GM10248 (cell line): ENCODE data around the gene NRP2.

Experiments
- CTCF ChIA-PET: fragments of 300-600 bp; sonication (Branson Sonifier 250); formaldehyde crosslinking; extraction: SDS; loops from one replicate; lab custom pipeline; 2021; ENCODE audit warnings: antibody characterized with exemption; lab: Yijun Ruan, JAX
- POLR2A ChIA-PET: fragments of 350-650 bp; sonication (Branson Sonifier 250); formaldehyde crosslinking; extraction: SDS; loops from one replicate; lab custom pipeline; 2020; ENCODE audit warnings: antibody characterized with exemption; lab: Yijun Ruan, JAX
- DNase-seq: peaks from one replicate; pipeline ENCODE4 v3.0.0; 2012; ENCODE audit errors: extremely low spot score
- TF ChIP-seq, protein P1 (sequence below): IDR thresholded peaks from 2 replicates; pipeline ENCODE4 v1.5.1; 2012; ENCODE audit warnings: mild to moderate bottlenecking, low read depth; ENCODE audit errors: extremely low read depth, missing control alignments, control extremely low read depth

NRP2 gene

DNA sequence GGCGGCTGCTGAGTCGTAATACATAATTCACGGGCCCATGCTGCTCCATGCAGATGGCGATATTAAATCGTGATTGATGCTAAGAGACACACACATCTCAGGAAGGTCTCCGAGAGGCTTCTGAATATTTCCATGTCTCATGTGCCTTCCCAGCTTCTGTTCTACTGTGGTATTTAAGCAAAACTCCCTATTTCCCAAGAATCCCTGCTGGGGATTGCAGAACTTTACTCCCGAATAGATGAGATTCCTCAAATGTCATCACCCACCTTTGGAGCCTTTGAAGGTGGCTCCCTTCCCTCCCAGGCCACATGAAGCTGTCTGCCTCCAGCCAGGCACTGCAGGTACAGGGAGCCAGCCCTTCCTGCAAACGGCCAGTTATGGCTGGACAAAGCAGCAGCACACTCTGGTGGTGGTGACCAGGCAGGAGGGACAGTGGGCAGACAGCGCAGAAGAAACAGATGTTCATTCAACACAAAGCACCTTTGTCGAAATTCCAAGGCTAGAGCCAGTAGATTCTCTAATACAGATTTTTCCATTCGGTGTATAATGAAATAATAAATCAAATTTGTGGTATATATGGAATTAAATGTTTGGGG is 14.1 kb downstream of the NRP2 start:
- TF ChIP-seq, protein P1, sequence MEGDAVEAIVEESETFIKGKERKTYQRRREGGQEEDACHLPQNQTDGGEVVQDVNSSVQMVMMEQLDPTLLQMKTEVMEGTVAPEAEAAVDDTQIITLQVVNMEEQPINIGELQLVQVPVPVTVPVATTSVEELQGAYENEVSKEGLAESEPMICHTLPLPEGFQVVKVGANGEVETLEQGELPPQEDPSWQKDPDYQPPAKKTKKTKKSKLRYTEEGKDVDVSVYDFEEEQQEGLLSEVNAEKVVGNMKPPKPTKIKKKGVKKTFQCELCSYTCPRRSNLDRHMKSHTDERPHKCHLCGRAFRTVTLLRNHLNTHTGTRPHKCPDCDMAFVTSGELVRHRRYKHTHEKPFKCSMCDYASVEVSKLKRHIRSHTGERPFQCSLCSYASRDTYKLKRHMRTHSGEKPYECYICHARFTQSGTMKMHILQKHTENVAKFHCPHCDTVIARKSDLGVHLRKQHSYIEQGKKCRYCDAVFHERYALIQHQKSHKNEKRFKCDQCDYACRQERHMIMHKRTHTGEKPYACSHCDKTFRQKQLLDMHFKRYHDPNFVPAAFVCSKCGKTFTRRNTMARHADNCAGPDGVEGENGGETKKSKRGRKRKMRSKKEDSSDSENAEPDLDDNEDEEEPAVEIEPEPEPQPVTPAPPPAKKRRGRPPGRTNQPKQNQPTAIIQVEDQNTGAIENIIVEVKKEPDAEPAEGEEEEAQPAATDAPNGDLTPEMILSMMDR: peak; percentile 8
- POLR2A ChIA-PET: no interaction called here
- CTCF ChIA-PET: interaction anchor here (1.1 to 3.5 kb wide), 5 partner anchors 9 to 252 kb away, joined by 3 to 20 read pairs (median 6); partner anchors contain the start of gene NRP2
- DNase-seq: no peak

DNA sequence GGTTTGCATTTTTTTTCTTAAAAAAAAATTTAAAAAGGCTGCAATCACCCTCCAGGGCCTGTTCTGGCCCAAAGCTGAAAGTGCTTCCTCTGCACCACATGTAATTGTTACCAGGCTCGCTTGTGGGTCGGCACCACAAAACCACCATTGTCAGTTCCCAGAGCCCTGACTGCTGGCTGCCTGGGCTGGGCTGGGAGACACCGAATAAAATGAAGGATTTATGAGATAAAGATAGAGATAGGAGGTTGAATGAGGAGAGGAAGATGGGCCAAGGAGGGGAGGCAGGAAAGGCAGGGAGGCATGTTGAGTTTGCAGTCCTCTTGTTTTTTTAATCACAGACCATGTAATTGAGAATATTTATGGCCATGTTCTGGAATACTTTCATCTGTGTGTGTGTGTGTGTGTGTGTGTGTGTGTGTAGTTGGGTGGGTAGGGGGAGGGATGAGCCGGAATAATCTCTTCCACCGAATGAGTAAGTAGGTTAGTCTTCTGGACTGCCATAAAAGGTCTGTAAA is 14.7 kb downstream of the NRP2 start:
- TF ChIP-seq, protein P1: no peak
- DNase-seq: no peak
- POLR2A ChIA-PET: no interaction called here
- CTCF ChIA-PET: interaction anchor here (1.4 to 2.1 kb wide), 2 partner anchors 25 to 251 kb away, joined by 3 to 6 read pairs; no protein-coding TSS in a partner anchor

DNA sequence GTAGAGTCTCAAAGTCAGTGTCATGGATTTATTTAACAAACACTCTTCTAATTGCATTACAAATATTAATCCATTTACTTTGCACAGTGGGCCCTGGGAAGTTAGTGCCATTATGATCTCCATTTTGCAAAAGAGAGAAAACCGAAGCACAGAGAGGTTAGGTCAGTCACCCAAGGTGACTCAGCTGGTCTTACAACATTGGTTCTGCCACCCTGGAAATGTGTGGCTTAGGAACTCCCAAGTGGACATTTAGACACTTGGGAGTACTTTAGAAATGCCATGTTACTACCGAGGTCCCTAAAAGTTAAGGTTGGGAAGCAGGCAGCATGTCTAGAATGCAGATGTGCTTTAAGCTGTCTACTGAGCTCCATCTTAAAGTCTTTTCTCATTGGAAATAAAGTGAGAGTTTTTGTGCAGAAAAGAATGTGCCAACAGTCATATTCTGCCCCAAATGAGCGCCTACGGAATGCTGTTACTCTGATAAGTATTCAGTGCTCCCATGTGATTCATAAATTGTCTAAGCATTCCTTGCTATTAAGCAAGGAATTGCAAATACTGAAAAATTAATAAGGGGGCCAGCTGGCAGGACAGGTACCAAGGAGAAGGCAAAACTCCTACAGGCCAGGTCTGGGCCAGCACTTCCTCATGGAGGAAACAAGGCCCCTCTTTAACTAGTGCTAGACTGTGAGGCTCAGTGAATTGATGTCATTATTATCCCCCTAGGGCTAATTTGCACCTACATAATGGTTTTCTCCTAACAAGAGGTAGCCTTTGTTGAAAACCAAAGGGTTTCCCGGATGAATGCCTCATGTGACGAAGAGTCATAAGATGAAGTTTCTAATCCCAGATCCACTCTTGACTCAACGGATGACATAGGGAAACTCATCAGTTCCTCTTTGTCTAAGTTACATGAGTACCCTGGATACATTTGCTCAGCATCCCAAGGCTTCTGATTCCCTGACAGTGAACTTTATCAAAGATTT is 16.3 kb downstream of the NRP2 start:
- TF ChIP-seq, protein P1: no peak
- no peak for DNase-seq
- POLR2A ChIA-PET: no interaction called here
- CTCF ChIA-PET: interaction anchor here (0.9 to 1.7 kb wide), 5 partner anchors 8 to 20 kb away, joined by 3 to 4 read pairs (median 3); no protein-coding TSS in a partner anchor

DNA sequence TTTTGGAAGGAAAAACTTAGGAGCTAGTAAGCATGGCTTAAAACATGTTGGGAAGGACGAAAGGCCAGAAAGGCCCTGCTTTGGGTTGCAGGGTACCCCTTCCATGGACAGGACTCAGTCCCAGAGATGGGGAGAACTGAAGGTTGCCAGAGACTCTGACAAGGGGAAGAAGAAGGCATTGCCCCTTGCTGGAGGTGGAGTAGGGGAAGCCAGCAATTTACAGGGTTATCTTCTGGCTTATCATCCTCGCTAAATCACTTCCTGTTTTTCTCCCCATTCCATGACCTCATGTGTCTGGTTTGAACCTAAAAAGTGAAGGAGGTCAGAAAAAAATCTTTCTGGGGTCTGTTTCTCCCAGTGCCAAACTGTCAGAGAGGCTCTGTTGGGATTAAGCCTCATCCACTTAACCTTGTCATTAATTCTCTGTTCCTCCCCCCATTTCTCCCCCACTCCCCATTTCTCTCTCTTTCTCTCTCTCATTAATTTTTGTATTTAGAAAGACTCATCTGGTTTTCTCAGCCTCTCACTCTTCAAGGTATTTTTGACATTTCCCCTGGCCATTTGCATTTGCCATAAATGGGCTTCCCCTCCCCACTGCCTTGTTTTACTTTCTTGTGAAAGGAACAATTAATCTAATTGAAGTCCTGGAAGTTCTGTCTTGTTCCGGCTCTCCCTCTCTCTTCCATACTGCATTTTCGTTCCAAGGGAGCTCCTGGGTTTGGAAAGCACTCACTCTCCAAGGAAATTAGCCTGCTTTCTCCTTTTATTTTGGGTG is 17.4 kb downstream of the NRP2 start:
- TF ChIP-seq, protein P1: no peak
- ChIA-PET POLR2A (no interaction called here), CTCF (interaction anchor here (1.7 to 2.4 kb wide), 2 partner anchors 12 to 13 kb away, joined by 3 to 10 read pairs; no protein-coding TSS in a partner anchor)
- no peak for DNase-seq

DNA sequence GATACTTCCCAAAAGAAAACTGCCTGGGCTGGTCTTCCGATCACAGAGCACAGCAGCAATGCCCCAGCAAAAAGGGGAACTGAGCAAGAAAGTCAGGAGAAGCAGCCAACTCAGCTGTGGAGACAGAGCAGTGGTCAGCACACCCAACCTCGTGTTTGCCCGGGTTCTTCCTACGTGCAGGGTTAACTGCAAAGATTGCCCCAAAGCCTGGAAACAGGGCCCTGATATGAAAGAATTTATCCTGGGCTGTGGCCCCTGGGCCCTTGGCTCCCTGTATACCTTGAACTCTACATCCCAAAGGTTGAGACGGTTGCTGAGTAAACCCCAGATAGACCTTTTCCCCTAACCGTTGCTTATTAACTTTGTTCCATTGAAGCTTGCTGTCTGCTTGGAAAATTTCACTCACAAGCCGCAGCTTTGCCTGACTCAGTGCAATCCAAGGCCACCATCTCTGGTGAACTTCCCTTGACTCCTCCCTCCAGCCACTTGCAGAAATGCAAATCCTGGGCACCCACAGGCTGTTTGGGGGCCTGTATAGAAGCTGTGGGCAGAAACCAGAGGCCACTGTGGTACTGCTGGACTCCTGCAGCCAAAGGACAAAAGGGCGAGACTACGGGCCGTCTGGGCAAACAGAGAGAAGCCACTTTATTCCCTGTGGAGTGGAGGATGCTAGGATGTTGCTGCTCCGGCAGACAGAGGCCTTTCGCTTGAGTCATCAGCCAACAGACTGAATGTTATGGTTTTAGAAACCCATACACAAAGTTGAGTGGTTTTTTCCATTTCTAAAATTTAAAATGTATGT is 18.2 kb downstream of the NRP2 start:
- DNase-seq: no peak
- TF ChIP-seq, protein P1: no peak
- POLR2A ChIA-PET: no interaction called here
- CTCF ChIA-PET: interaction anchor here (0.6 to 2.4 kb wide), 3 partner anchors 12 to 75 kb away, joined by 3 to 10 read pairs (median 4); no protein-coding TSS in a partner anchor
